PC-9 (cell line): ENCODE data around the gene SBSN. TPM values are rescaled to one million over a fixed set of nuclear protein-coding genes. Genes with fewer than 3 reads are reported as not detected.
"Not testable (repeated sequence)": the region's sequence is repeated elsewhere in the genome, so short reads cannot be mapped to it uniquely, and the experiment has no call there.

ENCODE experiments used
- BruUV-seq: library from RNA; stranded (reverse); fragments of 400-500 nt; replicated peaks from 2 replicates; lab custom pipeline; 2021; lab: Mats Ljungman, UMichigan
- CTCF ChIA-PET: fragments of 300-600 bp; sonication (Branson Sonifier 250); formaldehyde crosslinking; loops from one replicate; lab custom pipeline; 2022; ENCODE audit warnings: antibody characterized with exemption; lab: Charles Lee
- POLR2A ChIA-PET: fragments of 300-600 bp; sonication (Branson Sonifier 250); formaldehyde crosslinking; loops from one replicate; lab custom pipeline; 2022; ENCODE audit warnings: antibody characterized with exemption; ENCODE audit not compliant: unreplicated experiment; lab: Charles Lee
- DNase-seq, 2 experiments: peaks; one replicate each; pipeline versions ENCODE4 v3.0.0 to v3.0.0-alpha.2; 2015 to 2022; ENCODE audit warnings: mixed read lengths in 1 of 2
- H2AFZ ChIP-seq: fragments of 200-600 bp; sonication (generic); 2 replicates; pipeline ENCODE4 v1.8.1; 2017; ENCODE audit warnings: antibody characterized with exemption
- H3F3A ChIP-seq: fragments of 200-600 bp; sonication (generic); 2 replicates; pipeline ENCODE4 v1.8.1; 2017; ENCODE audit warnings: antibody characterized with exemption, mild to moderate bottlenecking, low read depth; ENCODE audit not compliant: insufficient read depth
- H3K27ac ChIP-seq: fragments of 200-600 bp; sonication (generic); 2 replicates; pipeline ENCODE4 v1.6.1; 2016; ENCODE audit warnings: mixed run types
- H3K27me3 ChIP-seq: fragments of 200-600 bp; sonication (generic); 2 replicates; pipeline ENCODE4 v1.6.1; 2016; ENCODE audit warnings: low read depth, mixed run types; ENCODE audit not compliant: insufficient read depth
- H3K36me3 ChIP-seq: fragments of 200-600 bp; sonication (generic); 2 replicates; pipeline ENCODE4 v1.6.1; 2016; ENCODE audit warnings: low read depth, mixed run types
- H3K4me1 ChIP-seq: fragments of 200-600 bp; sonication (generic); replicated peaks from 2 replicates; pipeline ENCODE4 v1.6.1; 2016; ENCODE audit warnings: mixed run types; ENCODE audit not compliant: insufficient read depth
- H3K4me2 ChIP-seq: fragments of 200-600 bp; sonication (generic); 2 replicates; pipeline ENCODE4 v1.6.1; 2017; ENCODE audit warnings: mixed run types
- H3K4me3 ChIP-seq: fragments of 200-600 bp; sonication (generic); 2 replicates; pipeline ENCODE4 v1.6.1; 2016; ENCODE audit warnings: mixed run types
- H3K79me2 ChIP-seq: fragments of 200-600 bp; sonication (generic); 2 replicates; pipeline ENCODE4 v1.6.1; 2017; ENCODE audit warnings: low read depth, mixed run types
- H3K9me2 ChIP-seq: fragments of 200-600 bp; sonication (generic); 2 replicates; pipeline ENCODE4 v1.8.1; 2017; ENCODE audit warnings: mild to moderate bottlenecking; ENCODE audit not compliant: insufficient read depth
- H3K9me3 ChIP-seq: fragments of 200-600 bp; sonication (generic); 2 replicates; pipeline ENCODE4 v1.8.1; 2016; ENCODE audit warnings: low read depth; ENCODE audit not compliant: insufficient read depth
- H4K20me1 ChIP-seq: fragments of 200-600 bp; sonication (generic); 2 replicates; pipeline ENCODE4 v1.8.1; 2017; ENCODE audit not compliant: insufficient read depth
- EZH2 ChIP-seq: fragments of 200-600 bp; sonication (generic); IDR thresholded peaks from 2 replicates; pipeline ENCODE4 v1.8.0; 2017; ENCODE audit warnings: antibody characterized with exemption, low read depth
- intact Hi-C: fragments of 100-400 bp; cut with micrococcal nuclease; formaldehyde crosslinking; loops from one replicate; pipeline ENCODE4 v1.10.0; 2022; ENCODE audit not compliant: unreplicated experiment
- total RNA-seq: library from RNA; stranded (reverse); gene quantifications from 2 replicates; pipeline ENCODE4 v1.2.3, GENCODE V29; 2021
- TF ChIP-seq, protein P1 (sequence below): fragments of 200-600 bp; sonication (generic); conservative IDR thresholded peaks from 2 replicates; pipeline ENCODE4 v1.6.1; 2017; ENCODE audit warnings: mixed run types, antibody characterized with exemption, mild to moderate bottlenecking, moderate library complexity

The SBSN gene
- total RNA-seq, 1 experiment from 2014 or later: 0.76 TPM

DNA sequence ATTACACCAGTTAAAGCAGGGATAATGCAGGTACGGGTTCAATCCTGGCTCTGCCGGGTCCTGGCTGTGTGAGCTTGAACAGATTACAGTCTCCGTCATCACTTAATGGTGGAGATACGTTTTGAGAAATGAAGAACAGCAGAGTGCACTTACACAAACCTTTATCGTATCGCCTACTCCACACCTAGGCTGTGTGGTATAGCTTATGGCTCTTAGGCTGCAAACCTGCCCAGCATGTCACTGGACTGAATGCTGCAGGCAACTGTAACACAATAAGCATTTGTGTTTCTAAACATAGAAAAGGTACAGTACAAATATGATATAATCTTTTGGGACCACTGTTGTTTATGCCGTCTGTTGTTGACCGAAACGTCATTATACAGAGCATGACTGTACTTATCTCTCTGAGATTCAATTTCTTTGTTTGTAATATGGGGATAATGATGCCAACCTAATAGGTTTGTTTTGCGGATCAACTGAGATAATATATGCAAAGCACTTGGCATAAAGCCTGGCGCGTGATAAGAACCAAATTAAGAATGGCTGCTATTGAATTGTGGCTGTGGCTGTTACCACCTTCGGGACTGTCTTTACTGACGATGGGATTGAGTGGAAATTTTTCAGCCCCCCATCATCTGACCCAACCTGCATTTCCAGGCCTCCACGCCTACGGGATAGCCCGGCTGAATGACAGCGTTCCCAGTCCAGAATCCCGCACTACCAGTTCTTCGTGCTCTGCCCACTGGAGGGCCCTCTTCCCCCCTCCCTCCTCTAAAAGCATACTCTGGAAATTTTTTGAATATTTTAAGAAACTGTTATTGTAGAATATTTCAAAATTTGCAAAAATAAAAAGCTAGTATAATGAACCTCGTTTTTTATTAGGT, 49.1 kb downstream of the SBSN start:
- ChIA-PET POLR2A (no interaction called here), CTCF (no interaction called here)
- Histone ChIP-seq H4K20me1 (no peaks in the 10 kb centered on the region), H3K9me2 (no peaks in the 10 kb centered on the region), H3K36me3 (no peaks in the 10 kb centered on the region), H3K9me3 (no peaks in the 10 kb centered on the region), H3K27ac (no peak overlapping the region), H2AFZ (no peak overlapping the region), H3F3A (no peaks in the 10 kb centered on the region), H3K79me2 (no peaks in the 10 kb centered on the region), H3K4me2 (no peak overlapping the region), H3K27me3 (no peaks in the 10 kb centered on the region), H3K4me1 (no peaks in the 10 kb centered on the region), H3K4me3 (no peak overlapping the region)
- no TSS peak for BruUV-seq
- intact Hi-C loops: no loop called here
- no peak for TF ChIP-seq EZH2
- TF ChIP-seq, protein P1, sequence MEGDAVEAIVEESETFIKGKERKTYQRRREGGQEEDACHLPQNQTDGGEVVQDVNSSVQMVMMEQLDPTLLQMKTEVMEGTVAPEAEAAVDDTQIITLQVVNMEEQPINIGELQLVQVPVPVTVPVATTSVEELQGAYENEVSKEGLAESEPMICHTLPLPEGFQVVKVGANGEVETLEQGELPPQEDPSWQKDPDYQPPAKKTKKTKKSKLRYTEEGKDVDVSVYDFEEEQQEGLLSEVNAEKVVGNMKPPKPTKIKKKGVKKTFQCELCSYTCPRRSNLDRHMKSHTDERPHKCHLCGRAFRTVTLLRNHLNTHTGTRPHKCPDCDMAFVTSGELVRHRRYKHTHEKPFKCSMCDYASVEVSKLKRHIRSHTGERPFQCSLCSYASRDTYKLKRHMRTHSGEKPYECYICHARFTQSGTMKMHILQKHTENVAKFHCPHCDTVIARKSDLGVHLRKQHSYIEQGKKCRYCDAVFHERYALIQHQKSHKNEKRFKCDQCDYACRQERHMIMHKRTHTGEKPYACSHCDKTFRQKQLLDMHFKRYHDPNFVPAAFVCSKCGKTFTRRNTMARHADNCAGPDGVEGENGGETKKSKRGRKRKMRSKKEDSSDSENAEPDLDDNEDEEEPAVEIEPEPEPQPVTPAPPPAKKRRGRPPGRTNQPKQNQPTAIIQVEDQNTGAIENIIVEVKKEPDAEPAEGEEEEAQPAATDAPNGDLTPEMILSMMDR: no peak
- DNase-seq: peak in 1 of 2 experiments; percentile 35

DNA sequence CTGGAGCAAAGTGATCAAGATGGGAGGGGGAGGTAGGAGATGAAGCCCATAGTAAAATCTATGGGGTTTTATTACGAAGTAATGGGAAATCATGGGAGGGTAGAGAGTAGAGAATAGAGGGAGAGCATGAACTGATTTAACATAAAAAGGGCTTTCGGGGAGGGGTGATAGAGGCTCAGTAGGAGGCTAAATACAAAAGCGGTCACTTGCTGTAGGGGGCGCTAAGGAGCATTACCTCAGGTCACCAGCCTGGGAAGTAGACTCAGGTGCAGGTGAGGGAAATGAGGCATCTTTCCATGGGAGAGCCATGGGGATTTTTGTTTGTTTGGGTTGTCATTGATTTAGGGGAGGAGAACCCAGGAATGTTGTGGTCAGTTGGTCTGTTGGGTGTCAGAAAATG, 52.0 kb downstream of the SBSN start:
- Histone ChIP-seq H3K4me2 (no peak overlapping the region), H4K20me1 (no peaks in the 10 kb centered on the region), H2AFZ (no peak overlapping the region), H3K79me2 (no peaks in the 10 kb centered on the region), H3K9me3 (no peaks in the 10 kb centered on the region), H3K36me3 (no peaks in the 10 kb centered on the region), H3K27ac (no peak overlapping the region), H3F3A (no peaks in the 10 kb centered on the region), H3K4me1 (no peaks in the 10 kb centered on the region), H3K9me2 (no peaks in the 10 kb centered on the region), H3K4me3 (no peak overlapping the region), H3K27me3 (no peaks in the 10 kb centered on the region)
- TF ChIP-seq, protein P1: peak; percentile 40; the same call in 1 of the 2 replicates
- no peak for TF ChIP-seq EZH2
- BruUV-seq: no TSS peak
- CTCF ChIA-PET: no interaction called here
- no peak for DNase-seq
- intact Hi-C loops: no loop called here
- POLR2A ChIA-PET: no interaction called here

DNA sequence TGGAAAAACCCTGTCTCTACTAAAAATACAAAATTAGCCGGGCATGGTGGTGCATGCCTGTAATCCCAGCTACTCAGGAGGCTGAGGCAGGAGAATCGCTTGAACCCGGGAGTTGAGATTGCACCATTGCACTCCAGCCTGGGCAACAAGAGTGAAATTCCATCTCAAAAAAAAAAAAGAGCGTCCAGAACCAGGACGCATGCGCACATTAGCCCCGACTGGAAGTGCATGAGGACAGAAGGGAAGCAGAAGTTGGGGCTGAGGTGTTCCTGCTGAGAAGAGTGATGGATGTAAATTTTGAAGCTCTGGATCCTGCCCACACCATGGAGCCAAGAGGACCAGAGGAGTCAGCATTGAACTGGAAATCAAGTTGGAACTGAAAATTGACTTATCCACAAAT, 53.5 kb downstream of the SBSN start:
- H3K27ac ChIP-seq, H3K4me3 ChIP-seq, BruUV-seq, H3K9me3 ChIP-seq, DNase-seq, H3K27me3 ChIP-seq, H3K4me1 ChIP-seq, H2AFZ ChIP-seq, H3F3A ChIP-seq, H3K79me2 ChIP-seq, H3K9me2 ChIP-seq, intact Hi-C loops, H3K4me2 ChIP-seq, CTCF ChIA-PET, H3K36me3 ChIP-seq, POLR2A ChIA-PET, H4K20me1 ChIP-seq: not testable (repeated sequence)
